ENCODE data around the gene TXK.
"Not testable (repeated sequence)": the region's sequence is repeated elsewhere in the genome, so short reads cannot be mapped to it uniquely, and the experiment has no call there.

Gene TXK

GRCh38 chr4:48134081-48134480, at the start of gene TXK:
Gene TXK, minus strand, starts transcription at chr4:48134250. Its CDS starts 80 bp downstream, at chr4:48134170.
- no peak for DNase-seq (ENCODE audit: low read depth, low spot score)

- no peak for DNase-seq (ENCODE audit: low read depth, low spot score)
These were observed 46.2 kb upstream of the TXK start for GRCh38 chr4:48180234-48180633.

- no peak for DNase-seq (ENCODE audit: low read depth, low spot score)
These were observed 44.9 kb upstream of the TXK start for GRCh38 chr4:48178931-48179330.

- no peak for DNase-seq (ENCODE audit: low read depth, low spot score)
These were observed 41.8 kb upstream of the TXK start for GRCh38 chr4:48175806-48176205.

GRCh38 chr4:48175328-48175727, 41.3 kb upstream of the TXK start:
- no peak for DNase-seq (ENCODE audit: low read depth, low spot score)

- DNase-seq (ENCODE audit: low read depth, low spot score): peak; percentile 72
These were observed 39.3 kb upstream of the TXK start for GRCh38 chr4:48173056-48173991.

GRCh38 chr4:48172651-48173050, 38.6 kb upstream of the TXK start:
- DNase-seq (ENCODE audit: low read depth, low spot score): no peak

GRCh38 chr4:48169636-48170035, 35.6 kb upstream of the TXK start:
- DNase-seq (ENCODE audit: low read depth, low spot score): no peak

- DNase-seq (ENCODE audit: low read depth, low spot score): no peak
These were observed 33.7 kb upstream of the TXK start for GRCh38 chr4:48167538-48168263.

GRCh38 chr4:48164561-48164960, 30.5 kb upstream of the TXK start:
- not testable (repeated sequence) for DNase-seq (ENCODE audit: low read depth, low spot score)

GRCh38 chr4:48163746-48164145, 29.7 kb upstream of the TXK start:
- DNase-seq (ENCODE audit: low read depth, low spot score): no peak

GRCh38 chr4:48162162-48162561, 28.1 kb upstream of the TXK start:
- peak; percentile 12 for DNase-seq (ENCODE audit: low read depth, low spot score)

GRCh38 chr4:48157271-48157670, 23.2 kb upstream of the TXK start:
- DNase-seq (ENCODE audit: low read depth, low spot score): no peak

- no peak for DNase-seq (ENCODE audit: low read depth, low spot score)
These were observed 22.4 kb upstream of the TXK start for GRCh38 chr4:48156423-48156822.

- DNase-seq (ENCODE audit: low read depth, low spot score): no peak
These were observed 19.9 kb upstream of the TXK start for GRCh38 chr4:48153791-48154550.

- DNase-seq (ENCODE audit: low read depth, low spot score): no peak
These were observed 18.2 kb upstream of the TXK start for GRCh38 chr4:48152259-48152658.

GRCh38 chr4:48149827-48150370, 15.8 kb upstream of the TXK start:
- no peak for DNase-seq (ENCODE audit: low read depth, low spot score)

- no peak for DNase-seq (ENCODE audit: low read depth, low spot score)
These were observed 13.6 kb upstream of the TXK start for GRCh38 chr4:48147621-48148020.

GRCh38 chr4:48141048-48141447, 7.0 kb upstream of the TXK start:
- DNase-seq (ENCODE audit: low read depth, low spot score): peak; percentile 50

- peak; percentile 51 for DNase-seq (ENCODE audit: low read depth, low spot score)
These were observed 5.6 kb upstream of the TXK start for GRCh38 chr4:48139691-48140090.

GRCh38 chr4:48138936-48139335, 4.9 kb upstream of the TXK start:
- no peak for DNase-seq (ENCODE audit: low read depth, low spot score)

- no peak for DNase-seq (ENCODE audit: low read depth, low spot score)
These were observed 4.5 kb upstream of the TXK start for GRCh38 chr4:48138511-48138910.
